Measurements from ENCODE around the gene RHOJ. TPM values are rescaled to one million over a fixed set of nuclear protein-coding genes. Genes with fewer than 3 reads are reported as not detected.

The RHOJ gene
- total and polyA plus RNA-seq, 2 of the 13 experiments (the other 11 are each of a cell fraction or from before 2014, with no cell fraction given), result 0.22 to 1.3 TPM

DNA sequence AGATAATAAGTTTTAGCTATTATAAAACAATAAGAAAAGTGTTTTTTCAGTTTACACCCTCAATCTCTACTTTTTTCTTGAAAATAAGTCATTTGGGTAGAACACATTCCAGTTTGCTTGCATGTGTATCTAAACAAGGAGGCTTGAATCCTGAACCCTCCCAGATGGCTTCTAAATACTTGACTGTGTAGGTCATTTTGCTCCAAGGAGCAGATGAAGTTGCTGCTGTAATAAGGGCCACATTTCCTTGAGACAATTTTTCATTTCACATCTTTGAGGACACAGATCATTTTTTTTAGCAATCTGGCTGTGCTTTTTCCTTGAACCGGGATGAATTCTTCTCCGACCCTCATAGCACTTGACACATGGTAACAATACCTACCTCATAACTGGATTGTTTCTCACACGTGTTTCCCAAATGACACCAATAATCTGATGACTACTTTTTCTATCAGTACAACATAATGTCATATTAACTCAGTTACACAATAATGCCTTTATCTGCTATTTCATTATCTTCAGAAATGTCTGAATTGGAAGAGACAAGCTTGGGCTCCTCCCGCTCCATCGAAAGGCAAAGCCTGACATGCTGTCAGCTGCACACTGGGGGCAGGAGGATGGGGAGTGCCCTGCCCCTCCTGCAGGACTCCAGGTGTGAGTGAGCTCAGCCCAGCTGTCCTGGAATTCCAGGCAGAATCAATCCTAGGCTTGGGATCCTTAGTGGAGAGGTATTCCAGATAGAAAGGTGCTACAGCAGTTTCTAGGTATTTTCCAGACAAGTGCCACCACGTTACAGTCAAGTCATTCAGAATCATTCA lies 83.6 kb downstream of the RHOJ start:
- WGBS (ENCODE audit: low lambda C conversion rate), result 59% methylated on average over 6 of the region's 6 CpGs
- ATAC-seq (no peak), FAIRE-seq (no peak), DNase-seq (ENCODE audit: low spot score) (no peak)
- H3K27ac ChIP-seq (ENCODE audit: extremely low read length, insufficient read depth, low read length), result no peak overlapping the region
- H3K9me3 ChIP-seq (ENCODE audit: low read length), result no peaks in the 10 kb centered on the region
- intact Hi-C loops (cut with micrococcal nuclease; ENCODE audit: unreplicated experiment), result no loop called here
- H2AFZ ChIP-seq (ENCODE audit: low read length), result no peak overlapping the region
- BruUV-seq (replicated peaks), result no TSS peak
- TF ChIP-seq, protein P1, sequence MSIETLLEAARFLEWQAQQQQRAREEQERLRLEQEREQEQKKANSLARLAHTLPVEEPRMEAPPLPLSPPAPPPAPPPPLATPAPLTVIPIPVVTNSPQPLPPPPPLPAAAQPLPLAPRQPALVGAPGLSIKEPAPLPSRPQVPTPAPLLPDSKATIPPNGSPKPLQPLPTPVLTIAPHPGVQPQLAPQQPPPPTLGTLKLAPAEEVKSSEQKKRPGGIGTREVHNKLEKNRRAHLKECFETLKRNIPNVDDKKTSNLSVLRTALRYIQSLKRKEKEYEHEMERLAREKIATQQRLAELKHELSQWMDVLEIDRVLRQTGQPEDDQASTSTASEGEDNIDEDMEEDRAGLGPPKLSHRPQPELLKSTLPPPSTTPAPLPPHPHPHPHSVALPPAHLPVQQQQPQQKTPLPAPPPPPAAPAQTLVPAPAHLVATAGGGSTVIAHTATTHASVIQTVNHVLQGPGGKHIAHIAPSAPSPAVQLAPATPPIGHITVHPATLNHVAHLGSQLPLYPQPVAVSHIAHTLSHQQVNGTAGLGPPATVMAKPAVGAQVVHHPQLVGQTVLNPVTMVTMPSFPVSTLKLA (IDR thresholded peaks at IDR 0.05), result peak; percentile 89
- TF ChIP-seq ZNF331 (CRISPR knock-in tag; IDR thresholded peaks at IDR 0.05), result no peak
- TF ChIP-seq TBP (CRISPR knock-in tag; IDR thresholded peaks at IDR 0.05), result no peak
- TF ChIP-seq, protein P2, sequence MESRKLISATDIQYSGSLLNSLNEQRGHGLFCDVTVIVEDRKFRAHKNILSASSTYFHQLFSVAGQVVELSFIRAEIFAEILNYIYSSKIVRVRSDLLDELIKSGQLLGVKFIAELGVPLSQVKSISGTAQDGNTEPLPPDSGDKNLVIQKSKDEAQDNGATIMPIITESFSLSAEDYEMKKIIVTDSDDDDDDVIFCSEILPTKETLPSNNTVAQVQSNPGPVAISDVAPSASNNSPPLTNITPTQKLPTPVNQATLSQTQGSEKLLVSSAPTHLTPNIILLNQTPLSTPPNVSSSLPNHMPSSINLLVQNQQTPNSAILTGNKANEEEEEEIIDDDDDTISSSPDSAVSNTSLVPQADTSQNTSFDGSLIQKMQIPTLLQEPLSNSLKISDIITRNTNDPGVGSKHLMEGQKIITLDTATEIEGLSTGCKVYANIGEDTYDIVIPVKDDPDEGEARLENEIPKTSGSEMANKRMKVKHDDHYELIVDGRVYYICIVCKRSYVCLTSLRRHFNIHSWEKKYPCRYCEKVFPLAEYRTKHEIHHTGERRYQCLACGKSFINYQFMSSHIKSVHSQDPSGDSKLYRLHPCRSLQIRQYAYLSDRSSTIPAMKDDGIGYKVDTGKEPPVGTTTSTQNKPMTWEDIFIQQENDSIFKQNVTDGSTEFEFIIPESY (CRISPR knock-in tag; IDR thresholded peaks at IDR 0.05), result no peak
- no peak overlapping the region for H3K9ac ChIP-seq (ENCODE audit: insufficient read depth, low read depth, low read length)
- ChIA-PET POLR2A (no interaction called here), CTCF (ENCODE audit: low intra/inter-chr PET ratio, low total read pairs) (no interaction called here)
- H3K27me3 ChIP-seq (ENCODE audit: control insufficient read depth in 1 of 2, insufficient read depth in 2 of 2, low read length in 2 of 2), result peaks cover 0 to 5% of the 10 kb centered on the region in 2 experiments; a peak in 2 of 5 replicates
- H3K36me3 ChIP-seq (replicated peaks in 1 of 2; ENCODE audit: control insufficient read depth in 1 of 2, insufficient read depth in 2 of 2, low read length in 2 of 2), result no peaks in the 10 kb centered on the region
- H3K79me2 ChIP-seq (ENCODE audit: insufficient read depth, low read length), result no peaks in the 10 kb centered on the region
- no peak overlapping the region for H3K4me3 ChIP-seq (replicated peaks in 1 of 3; ENCODE audit: insufficient read depth in 1 of 3, low read depth in 2 of 3, low read length in 3 of 3)
- no peak overlapping the region for H3K4me2 ChIP-seq (ENCODE audit: low read depth, low read length)
- no peaks in the 10 kb centered on the region for H4K20me1 ChIP-seq (ENCODE audit: insufficient read depth, low read length)
- no peaks in the 10 kb centered on the region for H3K4me1 ChIP-seq (ENCODE audit: insufficient read depth, low read length)
- in situ Hi-C loops (cut with HindIII; ENCODE audit: extremely low pct_ligation_motif_present, low pct_unique_long_range_greater_than_20kb), result no loop called here
